Thoracic aorta (tissue), 2 donors: Measurements from ENCODE around the gene TIPARP. TPM values are rescaled to one million over a fixed set of nuclear protein-coding genes. Genes with fewer than 3 reads are reported as not detected.

ENCODE experiments used
- ATAC-seq: fragments of 150-250 bp; one replicate; pipeline ENCODE4 v1.8.0; 2017; ENCODE audit warnings: low read depth; ENCODE audit not compliant: insufficient number of reproducible peaks, low FRiP score
- DNase-seq: peaks from one replicate; pipeline ENCODE4 v3.0.0-alpha.2; 2020; ENCODE audit warnings: low spot score
- H3K27ac ChIP-seq, 2 donors: fragments of 200-600 bp; sonication (generic); 1 replicate in 1 of 2; 2 replicates in 1 of 2; pipeline ENCODE4 v1.5.1; 2016; ENCODE audit warnings: mild to moderate bottlenecking in 2 of 2, moderate library complexity in 2 of 2
- H3K27me3 ChIP-seq: fragments of 200-600 bp; sonication (generic); replicated peaks from 2 replicates; pipeline ENCODE4 v1.6.0; 2016; ENCODE audit warnings: mild to moderate bottlenecking; ENCODE audit not compliant: insufficient read depth
- H3K36me3 ChIP-seq: fragments of 200-600 bp; sonication (generic); one replicate; pipeline ENCODE4 v1.5.1; 2016
- H3K4me1 ChIP-seq, 2 donors: fragments of 200-600 bp; sonication (generic); 1 replicate in 1 of 2; 2 replicates in 1 of 2; pipeline versions ENCODE4 v1.5.1 to v1.6.0; 2016; ENCODE audit warnings: low read depth in 2 of 2, mild to moderate bottlenecking in 1 of 2; ENCODE audit not compliant: control insufficient read depth in 1 of 2
- H3K4me3 ChIP-seq: fragments of 200-600 bp; sonication (generic); 2 replicates; pipeline ENCODE4 v1.5.1; 2016; ENCODE audit warnings: mild to moderate bottlenecking
- H3K9me3 ChIP-seq: fragments of 200-600 bp; sonication (generic); 2 replicates; pipeline ENCODE4 v1.5.1; 2016
- total RNA-seq, 2 donors: library from RNA; depleted of rRNA; stranded (reverse); fragments of >200 nt; gene quantifications; one replicate each; pipeline versions ENCODE4 v1.1.0 to v1.2.3, GENCODE V29; 2016
- TF ChIP-seq, protein P1 (sequence below): fragments of 200-600 bp; sonication (generic); IDR thresholded peaks from one replicate; pipeline ENCODE4 v1.5.1; 2019; ENCODE audit warnings: antibody characterized with exemption

TIPARP gene
- total RNA-seq, 2 donors from 2014 or later, result 19.8 to 77.2 TPM

DNA sequence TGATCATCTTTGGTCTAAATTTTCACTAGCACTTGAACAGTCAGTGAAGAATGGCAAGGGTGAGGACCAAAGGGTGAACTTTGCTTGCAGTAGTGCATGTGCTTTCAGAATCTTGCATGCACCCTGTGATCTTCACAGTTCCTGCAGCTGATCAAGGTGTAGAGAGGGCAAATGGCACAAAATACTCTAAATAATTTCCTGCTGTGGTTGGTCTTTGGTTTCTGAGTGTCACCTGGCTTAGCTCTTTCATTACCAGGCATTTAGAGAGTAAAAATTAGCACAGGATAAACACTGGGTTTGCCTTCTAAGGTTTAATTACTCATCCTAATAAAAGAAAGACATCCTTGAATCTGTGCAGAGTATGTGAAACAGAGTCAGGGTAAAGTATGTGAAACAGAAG lies 11.4 kb downstream of the TIPARP start:
- no peak for DNase-seq
- TF ChIP-seq, protein P1, sequence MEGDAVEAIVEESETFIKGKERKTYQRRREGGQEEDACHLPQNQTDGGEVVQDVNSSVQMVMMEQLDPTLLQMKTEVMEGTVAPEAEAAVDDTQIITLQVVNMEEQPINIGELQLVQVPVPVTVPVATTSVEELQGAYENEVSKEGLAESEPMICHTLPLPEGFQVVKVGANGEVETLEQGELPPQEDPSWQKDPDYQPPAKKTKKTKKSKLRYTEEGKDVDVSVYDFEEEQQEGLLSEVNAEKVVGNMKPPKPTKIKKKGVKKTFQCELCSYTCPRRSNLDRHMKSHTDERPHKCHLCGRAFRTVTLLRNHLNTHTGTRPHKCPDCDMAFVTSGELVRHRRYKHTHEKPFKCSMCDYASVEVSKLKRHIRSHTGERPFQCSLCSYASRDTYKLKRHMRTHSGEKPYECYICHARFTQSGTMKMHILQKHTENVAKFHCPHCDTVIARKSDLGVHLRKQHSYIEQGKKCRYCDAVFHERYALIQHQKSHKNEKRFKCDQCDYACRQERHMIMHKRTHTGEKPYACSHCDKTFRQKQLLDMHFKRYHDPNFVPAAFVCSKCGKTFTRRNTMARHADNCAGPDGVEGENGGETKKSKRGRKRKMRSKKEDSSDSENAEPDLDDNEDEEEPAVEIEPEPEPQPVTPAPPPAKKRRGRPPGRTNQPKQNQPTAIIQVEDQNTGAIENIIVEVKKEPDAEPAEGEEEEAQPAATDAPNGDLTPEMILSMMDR, result no peak
- no peak for ATAC-seq
- Histone ChIP-seq H3K9me3 (no peaks in the 10 kb centered on the region), H3K27ac (no peak overlapping the region), H3K4me3 (no peak overlapping the region), H3K27me3 (no peaks in the 10 kb centered on the region), H3K36me3 (no peaks in the 10 kb centered on the region), H3K4me1 (peaks cover 53 to 92% of the 10 kb centered on the region in 2 donors)

DNA sequence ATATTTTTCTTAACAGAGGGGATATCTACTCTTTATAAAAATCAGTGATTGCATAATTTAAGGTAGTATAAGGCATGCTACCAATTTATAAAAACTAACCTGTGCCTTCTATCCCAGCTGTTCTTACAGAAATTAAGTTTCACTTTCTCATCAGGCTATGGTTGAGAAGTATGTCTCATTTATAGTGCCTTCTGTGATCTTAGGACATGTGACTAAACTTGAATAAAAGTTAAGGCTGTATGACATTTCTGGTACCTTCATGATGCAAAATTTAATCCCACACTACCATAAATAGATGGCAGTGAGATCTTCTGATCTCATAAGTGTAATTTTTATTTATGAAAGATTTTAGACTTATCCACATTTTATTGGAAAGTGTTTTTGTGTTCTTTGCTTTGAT lies 12.6 kb downstream of the TIPARP start:
- TF ChIP-seq, protein P1, result no peak
- peaks cover 49 to 92% of the 10 kb centered on the region in 2 donors for H3K4me1 ChIP-seq

DNA sequence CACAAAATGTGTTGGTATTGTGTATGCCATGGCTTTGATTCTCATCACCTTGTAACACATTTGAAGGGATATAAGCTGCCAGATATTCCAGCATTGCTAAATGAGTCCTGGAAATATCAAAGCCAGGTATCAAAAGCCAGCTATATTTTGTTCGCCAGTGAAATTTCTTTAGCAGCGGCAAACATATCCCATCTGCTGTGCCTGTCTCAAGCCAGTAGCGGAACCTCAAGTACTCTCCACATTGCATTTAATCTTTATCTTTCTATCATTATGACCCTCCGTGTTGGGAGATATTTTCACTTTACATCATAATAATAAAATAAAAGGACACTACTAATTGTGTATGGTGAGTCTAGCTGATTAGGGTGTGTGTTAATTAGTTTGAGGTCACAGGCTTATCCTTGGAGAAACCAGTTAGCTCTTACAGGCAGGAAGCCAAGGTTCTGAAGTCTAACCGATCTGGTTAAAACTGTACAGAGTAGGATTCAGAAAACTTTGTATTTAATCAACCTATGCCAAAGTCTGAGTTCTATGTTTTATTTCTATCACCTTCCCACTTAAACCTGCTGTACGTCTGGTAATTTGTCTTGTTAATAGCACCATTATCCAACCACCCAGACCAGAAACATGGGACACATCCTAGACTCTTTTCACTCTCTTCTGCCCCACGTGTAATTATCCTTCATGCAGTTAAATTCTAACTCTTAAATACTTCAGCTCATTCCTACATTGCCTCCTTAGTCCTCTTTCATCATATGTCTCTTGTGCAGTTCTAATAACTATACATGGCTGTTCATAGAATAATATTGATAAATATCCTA lies 14.5 kb downstream of the TIPARP start:
- ATAC-seq, result no peak
- no peak for DNase-seq
- TF ChIP-seq, protein P1, result no peak
- no peaks in the 10 kb centered on the region for H3K36me3 ChIP-seq
- H3K4me3 ChIP-seq, result no peak overlapping the region
- H3K27me3 ChIP-seq, result no peaks in the 10 kb centered on the region
- no peaks in the 10 kb centered on the region for H3K9me3 ChIP-seq
- H3K4me1 ChIP-seq, result peaks cover 53 to 91% of the 10 kb centered on the region in 2 donors
- no peak overlapping the region for H3K27ac ChIP-seq

More for the DNA sequence above, 12.6 kb downstream of the TIPARP start:
- no peak overlapping the region for H3K4me3 ChIP-seq
- no peaks in the 10 kb centered on the region for H3K9me3 ChIP-seq
- H3K27ac ChIP-seq, result no peak overlapping the region
- no peak for ATAC-seq
- no peaks in the 10 kb centered on the region for H3K36me3 ChIP-seq
- no peak for DNase-seq
- no peaks in the 10 kb centered on the region for H3K27me3 ChIP-seq

DNA sequence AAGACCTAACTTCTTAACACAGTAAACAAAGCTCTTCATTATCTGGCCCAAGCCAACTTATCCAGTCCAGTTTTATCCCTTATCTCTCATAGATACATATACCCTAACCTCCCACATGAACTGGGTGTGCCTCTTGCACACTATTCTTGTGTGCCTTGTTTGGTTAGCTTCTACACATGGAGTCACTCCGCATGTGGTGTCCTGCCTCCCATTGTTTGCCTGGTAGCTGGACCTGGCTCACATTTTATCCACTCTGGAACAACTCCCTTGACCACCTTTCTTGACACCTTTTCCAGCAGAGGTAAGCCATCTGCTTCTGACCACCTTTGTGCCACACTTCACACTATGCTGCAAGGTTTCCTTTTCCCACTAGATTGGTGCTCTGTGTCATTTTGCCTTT lies 15.2 kb downstream of the TIPARP start:
- TF ChIP-seq, protein P1, result no peak
- Histone ChIP-seq H3K9me3 (no peaks in the 10 kb centered on the region), H3K27me3 (no peaks in the 10 kb centered on the region), H3K27ac (no peak overlapping the region), H3K4me3 (no peak overlapping the region), H3K4me1 (peaks cover 50 to 83% of the 10 kb centered on the region in 2 donors), H3K36me3 (no peaks in the 10 kb centered on the region)
- no peak for ATAC-seq
- no peak for DNase-seq

DNA sequence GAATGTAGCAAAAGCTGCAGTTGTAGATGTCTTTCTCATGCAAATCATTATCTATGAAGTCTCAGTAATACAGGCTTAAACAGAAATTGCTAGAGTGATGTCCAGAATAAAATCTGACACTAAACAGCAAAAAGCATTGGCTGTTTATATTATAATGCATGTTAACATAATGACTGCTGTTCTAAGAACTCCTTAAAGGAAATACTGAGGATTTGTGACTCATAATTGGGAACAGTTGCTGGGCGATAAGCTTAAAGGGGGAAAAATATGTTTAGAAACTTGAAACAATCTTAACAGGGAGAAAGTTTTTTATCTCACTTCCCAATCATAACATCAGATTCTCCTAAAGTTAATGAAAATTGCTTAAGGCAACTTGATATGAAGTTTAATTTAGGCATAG lies 17.5 kb downstream of the TIPARP start:
- peaks cover 15% of the 10 kb centered on the region for H3K36me3 ChIP-seq
- no peaks in the 10 kb centered on the region for H3K9me3 ChIP-seq
- ATAC-seq (no peak), DNase-seq (no peak)
- no peak overlapping the region for H3K27ac ChIP-seq
- TF ChIP-seq, protein P1, result no peak
- H3K27me3 ChIP-seq, result no peaks in the 10 kb centered on the region
- H3K4me1 ChIP-seq, result peaks cover 31 to 65% of the 10 kb centered on the region in 2 donors
- H3K4me3 ChIP-seq, result peak overlapping the region; percentile 32
